Measurements from ENCODE around the gene NNMT. TPM values are rescaled to one million over a fixed set of nuclear protein-coding genes. Genes with fewer than 3 reads are reported as not detected.

NNMT gene
- total RNA-seq, 1 donor from 2014 or later = 0.82 TPM

DNA sequence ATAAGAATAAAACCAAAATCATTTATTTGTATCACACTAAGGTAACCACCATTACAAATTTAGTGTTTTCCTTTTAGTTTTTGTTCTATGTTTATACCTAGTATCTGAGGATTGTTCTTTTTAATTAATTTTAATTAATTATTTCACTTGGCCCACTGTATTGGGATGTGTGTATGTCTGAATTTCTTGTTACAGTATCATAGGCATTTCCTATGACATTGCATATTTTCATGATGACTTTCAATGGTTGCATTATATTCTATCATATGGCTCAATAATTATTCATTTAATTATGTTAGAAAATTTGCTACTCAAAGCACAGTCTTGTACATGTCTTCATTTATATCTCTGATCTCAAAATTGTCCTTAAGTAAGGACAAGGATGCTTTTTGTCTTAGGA, 63.1 kb downstream of the NNMT start:
- no peaks in the 10 kb centered on the region for H3K4me1 Mint-ChIP-seq
- no peaks in the 10 kb centered on the region for H3K36me3 Mint-ChIP-seq (ENCODE audit: low read depth)
- no peak for DNase-seq (ENCODE audit: low read depth, low spot score)
- no peak overlapping the region for H3K4me3 Mint-ChIP-seq
- H3K27ac Mint-ChIP-seq (ENCODE audit: unreplicated experiment) = no peak overlapping the region
- H3K27me3 Mint-ChIP-seq (ENCODE audit: low read depth) = no peaks in the 10 kb centered on the region
- no peaks in the 10 kb centered on the region for H3K9me3 Mint-ChIP-seq
- TF ChIP-seq, protein P1, sequence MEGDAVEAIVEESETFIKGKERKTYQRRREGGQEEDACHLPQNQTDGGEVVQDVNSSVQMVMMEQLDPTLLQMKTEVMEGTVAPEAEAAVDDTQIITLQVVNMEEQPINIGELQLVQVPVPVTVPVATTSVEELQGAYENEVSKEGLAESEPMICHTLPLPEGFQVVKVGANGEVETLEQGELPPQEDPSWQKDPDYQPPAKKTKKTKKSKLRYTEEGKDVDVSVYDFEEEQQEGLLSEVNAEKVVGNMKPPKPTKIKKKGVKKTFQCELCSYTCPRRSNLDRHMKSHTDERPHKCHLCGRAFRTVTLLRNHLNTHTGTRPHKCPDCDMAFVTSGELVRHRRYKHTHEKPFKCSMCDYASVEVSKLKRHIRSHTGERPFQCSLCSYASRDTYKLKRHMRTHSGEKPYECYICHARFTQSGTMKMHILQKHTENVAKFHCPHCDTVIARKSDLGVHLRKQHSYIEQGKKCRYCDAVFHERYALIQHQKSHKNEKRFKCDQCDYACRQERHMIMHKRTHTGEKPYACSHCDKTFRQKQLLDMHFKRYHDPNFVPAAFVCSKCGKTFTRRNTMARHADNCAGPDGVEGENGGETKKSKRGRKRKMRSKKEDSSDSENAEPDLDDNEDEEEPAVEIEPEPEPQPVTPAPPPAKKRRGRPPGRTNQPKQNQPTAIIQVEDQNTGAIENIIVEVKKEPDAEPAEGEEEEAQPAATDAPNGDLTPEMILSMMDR (conservative IDR thresholded peaks at IDR 0.05) = no peak

DNA sequence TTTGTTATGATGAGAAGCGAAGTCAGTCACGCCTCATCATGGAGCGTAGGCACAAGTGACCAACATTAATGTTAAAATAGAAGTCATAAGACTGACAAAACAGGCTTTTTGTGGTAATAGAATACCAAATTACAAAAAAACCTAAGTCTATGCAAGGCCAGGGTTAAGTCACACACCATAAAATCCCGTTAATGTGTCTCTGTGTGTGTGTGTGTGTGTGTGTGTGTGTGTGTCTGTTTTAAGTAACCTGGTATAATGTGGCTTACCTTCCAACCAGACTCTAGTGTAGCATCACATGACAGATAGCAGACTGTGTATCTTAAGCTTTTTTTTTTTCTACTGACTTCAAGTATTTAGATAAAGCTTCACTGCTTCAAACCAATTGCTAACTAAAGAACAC, 66.1 kb downstream of the NNMT start:
- Mint-ChIP-seq H3K36me3 (ENCODE audit: low read depth) (no peaks in the 10 kb centered on the region), H3K4me1 (peaks cover 6% of the 10 kb centered on the region), H3K4me3 (no peak overlapping the region), H3K9me3 (no peaks in the 10 kb centered on the region), H3K27me3 (ENCODE audit: low read depth) (no peaks in the 10 kb centered on the region), H3K27ac (ENCODE audit: unreplicated experiment) (no peak overlapping the region)
- no peak for DNase-seq (ENCODE audit: low read depth, low spot score)
- TF ChIP-seq, protein P1 (conservative IDR thresholded peaks at IDR 0.05) = no peak

DNA sequence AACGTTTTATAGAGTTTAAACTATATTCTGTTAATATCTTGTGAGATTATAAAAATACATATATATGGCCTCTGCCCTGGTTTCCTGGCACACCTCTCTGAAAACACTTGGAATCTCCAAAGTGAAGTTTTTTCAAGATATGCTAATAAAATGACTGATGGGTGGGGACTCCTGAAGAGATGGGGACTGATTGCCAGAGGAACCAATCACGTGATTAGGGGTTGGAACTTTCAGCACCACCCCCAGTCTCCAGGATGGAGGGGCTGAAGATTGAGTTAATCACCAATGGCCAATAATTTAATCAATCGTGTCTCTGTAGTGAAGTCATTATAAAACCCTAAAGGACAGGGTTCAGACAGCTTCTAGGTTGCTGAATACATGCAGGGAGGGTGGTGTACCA, 66.8 kb downstream of the NNMT start:
- Mint-ChIP-seq H3K27ac (ENCODE audit: unreplicated experiment) (no peak overlapping the region), H3K9me3 (no peaks in the 10 kb centered on the region), H3K4me1 (peaks cover 6% of the 10 kb centered on the region), H3K4me3 (no peak overlapping the region), H3K36me3 (ENCODE audit: low read depth) (no peaks in the 10 kb centered on the region), H3K27me3 (ENCODE audit: low read depth) (no peaks in the 10 kb centered on the region)
- TF ChIP-seq, protein P1 (conservative IDR thresholded peaks at IDR 0.05) = no peak
- no peak for DNase-seq (ENCODE audit: low read depth, low spot score)

Other genes starting within 250 kb of the NNMT start
- gene ZBTB16, start 236.7 kb upstream of the NNMT start, total RNA-seq = 36.6 and 39.4 TPM in 2 replicates
- gene C11orf71, start 104.1 kb downstream of the NNMT start, total RNA-seq = 7.4 and 8.4 TPM in 2 replicates
- gene RBM7, start 104.3 kb downstream of the NNMT start, total RNA-seq = 25.9 and 30.7 TPM in 2 replicates
- gene REXO2, start 143.1 kb downstream of the NNMT start, total RNA-seq = 42.3 and 46.1 TPM in 2 replicates

All from neural crest cell (in vitro differentiated cells).